SU-DHL-6 (cell line): ENCODE data around the gene ABRACL.
"Not testable (repeated sequence)": the region's sequence is repeated elsewhere in the genome, so short reads cannot be mapped to it uniquely, and the experiment has no call there.

Experiments
- CTCF ChIP-seq: fragments of 200-600 bp; sonication (generic); IDR thresholded peaks from one replicate; pipeline ENCODE4 v1.5.1; 2017; ENCODE audit warnings: antibody characterized with exemption, mild to moderate bottlenecking, low read length, moderate library complexity; ENCODE audit not compliant: insufficient read depth, poor library complexity, severe bottlenecking
- EZH2phosphoT487 ChIP-seq: fragments of 200-600 bp; sonication (generic), shearing (Covaris generic); conservative IDR thresholded peaks from 2 replicates; pipeline ENCODE4 v1.6.1; 2018; ENCODE audit warnings: mild to moderate bottlenecking, antibody characterized with exemption, low read length, moderate library complexity, mixed read lengths

GRCh38 chr6:138993410-138993809 is 35.1 kb upstream of the ABRACL start:
- TF ChIP-seq EZH2phosphoT487, CTCF: not testable (repeated sequence)
